T-helper 2 cell treated with Interferon-gamma antibody and Interleukin-4, amounts not matched to agents 100 ng/mL and 5 ng/mL, for 36 hours (primary cell): ENCODE data around the gene NUP35. TPM values are rescaled to one million over a fixed set of nuclear protein-coding genes. Genes with fewer than 3 reads are reported as not detected.

Experiments
- intact Hi-C: fragments of 100-400 bp; cut with micrococcal nuclease; formaldehyde crosslinking; loops from one replicate; pipeline ENCODE4 v1.15.1; 2023
- total RNA-seq: library from RNA; stranded (reverse); gene quantifications from 2 replicates; pipeline ENCODE4 v1.2.3, GENCODE V29; 2022

Gene NUP35
- 23.4 and 23.7 TPM in 2 replicates for total RNA-seq

GRCh38 chr2:183124222-183124956 is at the start of gene NUP35:
TSS of gene NUP35 (plus strand) at chr2:183124443. CDS start at chr2:183124458, 15 bp downstream.
- intact Hi-C loops: loop anchor here (1.0 to 10.0 kb wide), 4 partner anchors 46 to 408 kb away; partner anchors contain the start of genes DNAJC10, DUSP19 and NCKAP1

- intact Hi-C loops: loop anchor here (1.0 kb wide), 3 partner anchors 40 to 362 kb away; partner anchors contain the start of genes DNAJC10, NCKAP1 and NUP35
Measured at GRCh38 chr2:183078163-183078463, 46.1 kb upstream of the NUP35 start.

- intact Hi-C loops: loop anchor here (1.0 kb wide), 3 partner anchors 40 to 362 kb away; partner anchors contain the start of genes DNAJC10, NCKAP1 and NUP35
Measured at GRCh38 chr2:183078464-183079138, 45.6 kb upstream of the NUP35 start, which contains the start of gene DUSP19. TSS of gene DUSP19 (plus strand) at chr2:183078747. CDS start at chr2:183078934, 187 bp downstream.

- intact Hi-C loops: no loop called here
Measured at GRCh38 chr2:183079139-183079775, 45.0 kb upstream of the NUP35 start.

- intact Hi-C loops: no loop called here
Measured at GRCh38 chr2:183081911-183082310, 42.3 kb upstream of the NUP35 start.

DNA sequence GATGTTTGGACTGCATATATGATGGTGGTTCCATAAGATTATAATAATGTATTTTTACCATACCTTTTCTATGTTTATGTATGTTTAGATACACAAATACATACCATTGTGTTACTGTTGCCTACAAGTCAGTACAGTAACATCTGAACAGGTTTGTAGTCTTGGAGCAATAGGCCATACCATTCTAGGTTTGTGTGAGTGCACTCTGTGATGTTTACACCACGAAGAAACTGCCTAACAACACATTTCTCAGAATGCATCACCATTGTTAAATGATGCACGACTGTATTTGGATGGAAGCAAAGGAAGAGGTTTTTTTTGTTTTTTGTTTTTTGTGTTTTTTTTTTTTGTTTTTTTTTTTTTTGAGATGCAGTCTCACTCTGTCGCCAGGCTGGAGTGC is 36.2 kb upstream of the NUP35 start:
- intact Hi-C loops: no loop called here

DNA sequence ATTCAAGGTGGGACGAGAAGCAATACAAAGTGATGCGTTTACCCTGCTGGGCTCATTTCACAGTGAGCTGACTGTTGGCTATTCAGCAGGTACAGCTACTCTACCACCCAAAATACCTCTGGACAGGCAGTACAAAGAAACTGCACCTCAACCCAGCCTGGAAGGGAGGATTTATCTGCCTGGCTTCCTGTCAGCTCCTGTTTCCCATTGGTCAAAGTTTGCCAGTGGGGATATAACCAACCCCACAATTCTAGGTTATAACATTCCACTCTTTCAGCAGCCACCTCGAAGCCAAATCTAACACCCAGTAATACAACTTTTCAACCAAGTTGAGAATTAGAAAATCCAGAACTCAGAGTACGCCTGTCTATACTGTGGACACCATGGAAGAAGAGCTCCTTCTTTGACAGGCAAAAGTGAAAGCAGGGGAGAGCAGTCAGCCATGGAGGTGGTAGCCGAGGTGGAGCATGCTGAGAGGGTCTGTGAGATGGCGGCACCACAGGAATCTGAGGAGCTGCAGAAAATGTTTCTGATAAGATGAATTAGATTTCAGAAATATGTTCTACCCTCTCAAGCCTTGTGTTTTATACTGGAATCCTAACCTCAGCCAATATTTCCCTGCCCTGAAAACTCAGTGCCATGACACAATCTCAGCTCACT is 34.9 kb upstream of the NUP35 start:
- intact Hi-C loops: no loop called here

GRCh38 chr2:183091318-183091953 is 32.8 kb upstream of the NUP35 start:
- intact Hi-C loops: no loop called here

GRCh38 chr2:183091954-183092345 is 32.3 kb upstream of the NUP35 start:
- intact Hi-C loops: no loop called here

DNA sequence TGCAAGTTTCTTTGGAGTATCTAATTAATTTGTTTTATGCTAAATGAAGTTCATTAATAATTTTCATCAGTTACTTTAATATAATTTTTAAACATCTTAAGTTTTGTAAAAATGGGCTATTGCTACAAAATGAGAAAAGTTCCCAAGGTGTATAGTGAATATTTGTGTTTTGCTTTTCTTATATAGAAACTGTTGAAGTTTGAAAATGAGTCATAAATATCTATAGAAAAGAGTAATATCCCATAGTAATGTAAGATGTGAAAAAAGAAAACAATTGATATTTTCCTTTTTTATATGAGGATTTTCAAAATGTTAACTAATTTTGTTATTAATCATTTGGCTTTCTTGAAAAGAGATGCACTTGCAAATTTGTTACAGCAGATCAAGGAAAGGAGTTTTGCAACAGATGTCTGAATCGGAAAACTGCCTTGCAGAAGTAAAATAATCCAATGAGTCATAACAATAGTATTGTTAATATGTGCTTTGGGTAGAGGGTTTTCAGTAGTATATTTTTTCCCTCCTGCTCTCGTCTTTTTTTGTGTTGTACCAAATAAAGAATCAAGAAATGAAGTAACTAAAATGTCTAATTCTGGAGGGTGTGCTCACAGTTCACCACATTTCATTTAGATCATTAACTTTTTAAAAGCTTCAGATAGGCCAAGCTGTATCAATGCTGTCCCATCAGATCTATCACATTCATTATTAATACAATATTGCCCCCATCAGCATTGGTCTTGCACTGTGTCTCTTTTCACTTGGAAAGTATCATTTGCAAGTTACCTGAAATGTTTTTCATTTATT is 30.2 kb upstream of the NUP35 start:
- intact Hi-C loops: no loop called here

GRCh38 chr2:183105402-183106134 is 18.7 kb upstream of the NUP35 start:
- intact Hi-C loops: no loop called here

- intact Hi-C loops: no loop called here
Measured at GRCh38 chr2:183112577-183112976, 11.7 kb upstream of the NUP35 start.

GRCh38 chr2:183113630-183114029 is 10.6 kb upstream of the NUP35 start:
- intact Hi-C loops: no loop called here

- intact Hi-C loops: no loop called here
Measured at GRCh38 chr2:183117226-183117625, 7.0 kb upstream of the NUP35 start.

GRCh38 chr2:183123117-183123958 is 905 bp upstream of the NUP35 start:
- intact Hi-C loops: loop anchor here (10.0 kb wide), 1 partner anchor 91 kb away; no protein-coding TSS in a partner anchor

GRCh38 chr2:183123959-183124221 is 353 bp upstream of the NUP35 start:
- intact Hi-C loops: loop anchor here (1.0 to 10.0 kb wide), 4 partner anchors 46 to 408 kb away; partner anchors contain the start of genes DNAJC10, DUSP19 and NCKAP1

DNA sequence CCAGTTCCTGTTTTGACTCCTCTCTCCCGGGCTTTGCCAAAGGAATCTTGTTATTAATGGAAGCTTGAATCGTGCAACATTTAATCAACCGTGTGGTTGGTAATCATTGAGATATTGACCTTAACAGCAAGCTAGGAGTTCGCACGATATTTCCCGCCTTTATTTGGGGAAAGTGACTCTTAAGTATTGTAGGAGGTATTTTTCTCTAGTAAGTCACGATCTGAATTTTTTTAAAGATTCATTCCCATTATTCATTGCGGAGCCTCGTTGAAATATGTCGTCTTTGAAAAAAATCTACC is 663 bp downstream of the NUP35 start:
- intact Hi-C loops: loop anchor here (1.0 to 10.0 kb wide), 4 partner anchors 47 to 409 kb away; partner anchors contain the start of genes DNAJC10, DUSP19 and NCKAP1

DNA sequence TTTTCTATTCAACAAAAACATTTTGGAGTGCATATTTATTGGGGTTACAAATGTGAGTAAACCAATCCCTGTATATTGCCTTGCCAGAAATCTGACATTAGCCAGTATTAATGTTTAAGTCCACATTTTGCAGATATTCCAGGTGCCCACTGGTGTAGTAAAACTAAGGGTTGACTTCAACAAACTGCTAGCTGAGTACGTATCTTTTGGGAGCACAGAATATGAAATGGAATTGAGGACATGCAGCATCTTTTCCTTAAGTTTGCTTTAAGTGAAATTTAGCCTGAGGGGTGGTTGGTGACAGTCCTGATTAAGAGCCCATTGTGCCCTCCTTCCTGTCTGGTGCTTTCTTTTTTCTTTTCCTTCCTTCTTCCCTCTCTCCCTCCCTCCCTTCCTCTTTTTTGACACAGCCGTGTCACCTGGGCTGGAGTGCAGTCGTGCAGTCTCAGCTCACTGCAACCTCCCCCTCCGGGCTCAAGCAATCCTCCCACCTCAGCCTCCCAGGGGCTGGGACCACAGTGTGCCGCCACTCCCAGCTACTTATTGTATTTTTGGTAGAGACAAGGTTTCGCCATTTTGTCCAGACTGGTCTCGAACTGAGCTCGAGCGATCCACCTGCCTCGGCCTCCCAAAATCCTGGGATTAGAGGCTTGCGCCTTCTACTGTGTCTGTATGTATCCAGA is 1.6 kb downstream of the NUP35 start:
- intact Hi-C loops: loop anchor here (10.0 kb wide), 1 partner anchor 89 kb away; no protein-coding TSS in a partner anchor
